Measurements from ENCODE around the gene CHCHD10.

Gene CHCHD10

DNA sequence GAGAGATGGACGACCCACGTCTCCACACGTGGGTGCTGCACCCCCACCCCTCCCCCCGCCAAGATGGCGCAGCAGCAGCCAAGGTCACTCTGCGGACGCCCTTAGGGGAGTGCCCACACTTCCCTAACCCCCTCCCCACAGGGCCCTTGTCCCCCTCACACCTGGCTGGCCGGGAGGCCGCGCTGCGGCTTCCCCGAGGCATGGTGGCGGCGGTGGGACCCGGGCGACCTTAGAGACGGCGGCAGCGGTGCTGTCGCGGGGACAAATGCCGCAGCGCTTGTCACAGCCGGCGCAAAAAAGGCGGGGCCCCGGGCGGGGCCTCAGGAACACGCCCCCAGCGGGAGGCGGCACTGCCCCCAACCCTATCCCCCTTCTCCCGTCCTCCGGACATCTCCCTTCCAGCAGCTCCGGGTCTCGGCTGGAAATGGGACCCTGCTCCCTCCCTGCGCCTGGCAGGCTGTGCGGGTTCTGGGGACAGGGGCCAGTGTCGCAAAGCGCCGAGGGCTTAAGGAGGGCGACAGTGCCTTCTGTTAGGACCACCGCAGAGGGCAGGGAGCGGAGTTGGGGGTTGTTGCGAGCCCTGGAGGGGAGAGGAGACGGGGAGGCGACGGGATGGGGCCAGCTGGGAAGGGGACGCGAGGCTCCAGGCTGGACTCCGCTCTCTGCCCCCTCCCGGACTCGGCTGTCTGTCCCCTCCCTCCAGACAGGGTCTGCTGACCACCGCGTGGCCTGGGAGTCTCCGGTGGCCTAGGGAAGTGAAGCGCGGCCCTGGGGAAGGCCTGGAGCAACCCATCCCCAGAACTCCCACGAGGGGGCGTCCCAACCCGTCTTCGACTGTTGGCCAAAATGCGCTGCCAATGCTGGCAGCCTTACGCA, at the start of gene CHCHD10:
TSS of gene CHCHD10 (minus strand) at position 300 of the 876 bp plus-strand sequence. CDS start at position 202, 98 bp downstream.
- DNase-seq: peak; percentile 73

DNA sequence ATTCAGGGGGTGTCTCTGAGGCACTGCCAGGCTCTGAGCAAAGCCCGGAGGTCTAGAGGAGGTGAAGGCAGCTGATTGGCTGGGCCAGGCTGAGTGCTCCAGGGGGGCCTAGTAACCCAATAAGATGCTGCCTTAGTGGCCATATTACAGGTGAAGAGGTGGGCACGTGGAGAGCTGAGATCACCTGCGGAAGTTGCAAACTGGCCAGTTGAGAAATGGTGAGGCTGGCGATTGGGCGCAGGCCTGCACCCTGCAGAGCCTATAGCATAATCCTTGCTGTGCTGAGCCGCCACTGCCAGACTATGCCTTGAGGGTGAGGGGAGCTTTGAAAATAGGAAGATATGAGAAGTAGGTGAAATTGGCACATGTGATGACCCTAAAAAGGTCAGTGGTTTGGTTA, 49.4 kb upstream of the CHCHD10 start:
- DNase-seq: no peak

DNA sequence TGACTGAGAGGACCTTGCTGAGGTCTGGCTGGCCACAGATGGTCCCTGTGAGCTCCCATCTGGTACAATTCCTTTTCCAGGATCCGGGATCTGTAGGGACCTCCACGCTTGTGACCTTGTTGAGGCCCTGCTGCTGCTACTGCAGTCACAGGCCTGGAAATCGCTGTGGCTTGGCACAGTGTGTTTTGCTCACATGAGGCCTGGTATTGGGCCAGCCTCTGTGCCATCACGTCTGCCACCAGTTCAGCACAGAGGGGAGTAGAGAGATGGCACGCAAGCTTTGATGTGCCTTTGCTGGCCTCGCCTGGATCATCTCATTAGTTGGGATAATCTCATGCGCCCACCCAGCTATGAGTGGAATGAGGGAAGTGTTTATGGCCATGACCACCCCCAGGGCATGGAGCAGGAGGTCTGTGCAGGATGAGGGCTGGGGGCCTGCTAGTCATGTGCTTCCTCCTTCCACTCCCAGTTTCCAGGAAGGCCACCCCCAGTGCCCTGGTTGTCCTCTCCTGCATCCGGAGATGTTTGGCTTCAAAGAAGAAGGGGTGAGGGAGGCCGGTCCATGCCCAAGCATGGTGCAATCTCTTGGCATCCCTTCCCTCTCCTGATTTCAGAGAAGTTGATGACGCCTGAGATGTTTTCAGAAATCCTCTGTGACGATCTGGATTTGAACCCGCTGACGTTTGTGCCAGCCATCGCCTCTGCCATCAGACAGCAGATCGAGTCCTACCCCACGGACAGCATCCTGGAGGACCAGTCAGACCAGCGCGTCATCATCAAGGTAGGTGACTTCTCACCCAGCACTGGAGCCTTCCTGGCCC, 48.6 kb upstream of the CHCHD10 start:
- DNase-seq: no peak

DNA sequence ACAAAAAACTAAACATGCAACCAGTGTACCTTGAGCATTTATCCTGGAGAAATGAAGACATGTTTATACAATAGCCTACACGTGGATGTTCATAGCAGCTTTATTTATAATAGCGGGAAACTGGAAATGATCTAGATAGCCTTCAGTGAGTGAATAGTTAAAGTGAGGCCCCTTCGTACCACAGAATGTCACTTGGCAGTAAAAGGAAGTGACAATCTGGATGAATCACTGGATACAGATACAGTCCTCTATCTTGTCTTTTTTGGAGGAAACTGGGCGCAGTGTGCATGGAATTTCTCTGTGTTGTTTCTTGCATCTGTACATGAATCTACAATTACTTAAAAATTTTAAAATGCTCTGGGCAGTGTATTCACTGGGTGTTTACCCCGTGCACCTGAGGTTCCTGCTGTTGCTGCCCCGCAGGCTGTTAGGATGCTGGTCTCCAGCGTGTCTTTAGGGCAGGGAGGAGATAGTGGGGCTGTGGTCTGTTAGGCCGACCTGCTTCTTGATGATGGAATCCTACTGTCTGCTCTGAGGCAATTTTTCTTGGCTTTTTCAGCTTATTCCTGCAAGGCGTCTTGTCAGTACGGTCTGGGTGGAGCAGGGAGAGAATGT, 47.9 kb upstream of the CHCHD10 start:
- no peak for DNase-seq

DNA sequence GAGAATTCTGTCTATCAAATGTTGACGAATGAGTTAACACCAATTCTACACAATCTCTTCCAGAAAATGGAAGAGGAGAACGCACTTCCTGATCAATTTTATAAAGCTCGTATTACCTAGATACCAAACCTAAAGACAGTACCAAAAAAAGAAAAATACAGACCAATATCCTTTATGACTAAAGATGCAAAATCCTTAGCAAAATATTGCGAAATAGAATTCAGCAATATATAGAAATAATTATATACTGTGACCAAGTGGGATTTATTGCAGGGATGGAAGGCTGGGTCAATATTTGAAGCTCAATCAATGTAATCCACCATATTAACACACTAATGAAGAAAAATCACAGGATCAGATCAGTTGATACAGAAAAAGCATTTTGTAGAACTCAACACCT, 44.6 kb upstream of the CHCHD10 start:
- DNase-seq: no peak

GRCh38 chr22:23806837-23807236, 39.1 kb upstream of the CHCHD10 start:
- no peak for DNase-seq

DNA sequence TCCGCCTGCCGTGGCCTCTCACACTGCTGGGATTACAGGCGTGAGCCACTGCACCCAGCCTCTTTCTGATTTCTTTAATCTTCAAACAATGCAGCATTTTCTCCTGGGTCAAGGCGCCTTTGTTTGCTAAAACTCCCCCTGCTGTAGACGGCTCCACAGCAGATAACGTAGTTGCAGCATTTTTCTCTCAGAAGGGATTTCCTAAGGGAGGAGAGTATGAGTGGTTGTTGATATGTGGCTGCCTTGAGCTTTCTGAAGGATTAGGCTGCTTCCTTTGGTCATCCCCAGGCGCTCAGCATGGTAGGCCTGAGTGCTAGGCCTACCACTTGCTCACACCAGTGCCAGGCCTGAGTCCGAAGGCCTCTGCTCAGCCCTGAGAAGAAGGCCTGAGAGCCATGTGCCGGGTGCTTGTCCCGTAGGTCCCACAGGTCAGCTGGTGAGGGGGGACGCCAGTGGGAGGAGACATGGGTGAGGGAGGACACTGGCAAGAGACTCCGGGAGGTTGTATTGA, 37.1 kb upstream of the CHCHD10 start:
- no peak for DNase-seq

GRCh38 chr22:23803001-23803819, 35.4 kb upstream of the CHCHD10 start:
- no peak for DNase-seq

DNA sequence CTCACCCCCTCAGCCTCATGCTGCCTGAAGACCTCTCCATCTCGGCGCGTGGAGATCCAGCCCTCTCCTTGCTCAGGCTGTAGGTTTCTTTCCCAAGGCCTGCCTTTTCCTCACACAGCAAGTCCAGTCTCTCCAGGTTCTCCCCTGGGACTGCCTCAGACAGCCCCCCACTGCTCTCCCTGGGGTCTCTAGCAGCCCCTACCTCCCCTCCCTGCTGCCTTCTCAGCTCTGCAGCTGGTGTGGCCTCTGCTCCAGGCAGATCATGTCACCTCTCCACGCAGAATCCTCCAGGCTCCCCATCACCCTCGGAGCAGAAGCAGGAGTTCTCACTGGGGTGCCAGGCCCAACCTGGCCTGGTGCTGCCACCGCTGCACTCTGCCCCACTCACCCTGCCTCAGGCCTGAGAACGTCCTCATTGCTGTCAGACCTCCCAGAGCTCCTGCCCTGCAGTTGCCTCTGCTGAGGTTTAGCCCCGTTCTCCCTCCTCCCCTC, 34.2 kb upstream of the CHCHD10 start:
- DNase-seq: no peak

- DNase-seq: no peak
These were observed 33.6 kb upstream of the CHCHD10 start for GRCh38 chr22:23801238-23801821.

DNA sequence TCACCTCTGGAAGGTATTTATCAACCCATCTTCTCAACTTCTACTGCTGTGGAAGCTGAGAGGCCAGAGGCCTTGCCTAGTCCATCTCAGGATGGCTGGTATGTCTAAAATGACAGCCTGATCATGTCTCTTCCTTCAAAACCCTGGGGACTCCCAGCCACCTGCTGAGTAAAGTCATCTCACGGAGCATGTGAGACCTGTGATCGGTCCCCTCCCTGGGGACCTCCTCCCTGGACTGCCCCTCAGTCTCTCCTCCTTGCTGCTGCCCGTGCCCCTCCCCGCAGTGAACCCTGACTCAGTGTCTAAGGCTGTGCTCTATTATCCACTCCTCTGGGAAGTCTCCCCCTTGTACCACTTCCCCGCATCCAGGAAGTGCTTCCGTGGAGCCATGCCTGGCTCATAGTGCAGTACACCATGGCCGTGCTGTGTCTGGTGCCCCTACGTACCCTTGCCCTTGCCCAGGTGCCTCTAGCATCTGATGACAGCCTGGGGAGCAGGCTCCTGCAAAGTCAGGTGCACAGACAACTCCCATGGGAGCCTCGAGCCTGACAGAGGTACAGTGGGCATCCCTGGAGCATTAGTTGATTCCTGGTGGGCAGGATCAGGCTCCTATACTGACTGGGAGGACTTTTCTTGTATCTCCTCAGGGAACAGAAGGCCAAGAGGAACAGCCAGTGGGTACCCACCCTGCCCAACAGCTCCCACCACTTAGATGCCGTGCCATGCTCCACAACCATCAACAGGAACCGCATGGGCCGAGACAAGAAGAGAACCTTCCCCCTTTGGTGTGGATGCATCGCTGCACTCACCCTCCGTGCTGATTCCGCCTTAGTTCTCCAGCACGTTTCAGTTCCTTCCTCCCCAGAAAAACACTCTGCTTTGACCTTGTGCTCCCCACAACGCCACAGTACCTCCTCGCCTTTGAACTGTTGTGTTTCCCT, 32.8 kb upstream of the CHCHD10 start:
- no peak for DNase-seq

GRCh38 chr22:23796461-23796860, 28.7 kb upstream of the CHCHD10 start:
- no peak for DNase-seq

GRCh38 chr22:23793326-23793725, 25.6 kb upstream of the CHCHD10 start:
- no peak for DNase-seq

DNA sequence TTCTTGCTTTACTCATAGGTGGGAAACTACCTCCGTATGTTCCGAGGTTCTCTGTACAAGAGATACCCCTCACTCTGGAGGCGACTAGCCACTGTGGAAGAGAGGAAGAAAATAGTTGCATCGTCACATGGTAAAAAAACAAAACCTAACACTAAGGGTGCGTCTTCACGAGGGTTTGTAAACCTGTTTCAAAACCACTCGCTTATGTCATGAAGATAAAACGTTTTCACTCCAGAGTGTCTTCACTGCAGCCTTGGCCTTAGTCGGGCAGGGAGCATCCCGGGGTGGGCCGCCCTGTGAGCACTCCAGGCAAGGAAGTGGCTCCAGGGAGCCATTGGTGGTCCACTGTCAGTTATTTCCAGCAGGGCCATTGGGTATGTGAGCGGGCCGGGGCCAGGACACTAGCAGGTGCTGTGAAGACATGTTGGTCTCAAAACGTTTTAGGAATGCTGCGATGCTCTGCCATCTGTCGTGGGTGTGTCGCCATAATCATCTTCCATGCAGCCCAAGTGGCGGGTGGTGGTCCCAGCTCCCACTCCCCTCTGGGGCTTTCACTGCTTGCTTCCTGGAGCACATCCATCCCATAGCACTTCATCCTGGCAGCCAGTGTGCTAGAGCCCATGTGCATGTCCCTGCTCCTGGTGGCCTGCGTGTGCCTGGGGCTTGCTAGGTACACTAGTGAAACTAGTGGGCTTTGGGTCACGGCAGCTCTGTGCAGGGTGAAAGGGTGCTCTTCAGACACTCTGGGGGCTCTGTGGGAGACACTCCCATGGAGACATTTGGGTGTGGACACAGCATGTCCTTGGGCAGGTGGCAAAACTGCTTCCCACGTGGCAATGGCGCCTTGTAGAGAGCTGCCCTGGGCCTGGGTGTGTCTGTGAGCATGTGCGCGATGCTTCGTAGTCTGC, 24.2 kb upstream of the CHCHD10 start:
- DNase-seq: no peak

DNA sequence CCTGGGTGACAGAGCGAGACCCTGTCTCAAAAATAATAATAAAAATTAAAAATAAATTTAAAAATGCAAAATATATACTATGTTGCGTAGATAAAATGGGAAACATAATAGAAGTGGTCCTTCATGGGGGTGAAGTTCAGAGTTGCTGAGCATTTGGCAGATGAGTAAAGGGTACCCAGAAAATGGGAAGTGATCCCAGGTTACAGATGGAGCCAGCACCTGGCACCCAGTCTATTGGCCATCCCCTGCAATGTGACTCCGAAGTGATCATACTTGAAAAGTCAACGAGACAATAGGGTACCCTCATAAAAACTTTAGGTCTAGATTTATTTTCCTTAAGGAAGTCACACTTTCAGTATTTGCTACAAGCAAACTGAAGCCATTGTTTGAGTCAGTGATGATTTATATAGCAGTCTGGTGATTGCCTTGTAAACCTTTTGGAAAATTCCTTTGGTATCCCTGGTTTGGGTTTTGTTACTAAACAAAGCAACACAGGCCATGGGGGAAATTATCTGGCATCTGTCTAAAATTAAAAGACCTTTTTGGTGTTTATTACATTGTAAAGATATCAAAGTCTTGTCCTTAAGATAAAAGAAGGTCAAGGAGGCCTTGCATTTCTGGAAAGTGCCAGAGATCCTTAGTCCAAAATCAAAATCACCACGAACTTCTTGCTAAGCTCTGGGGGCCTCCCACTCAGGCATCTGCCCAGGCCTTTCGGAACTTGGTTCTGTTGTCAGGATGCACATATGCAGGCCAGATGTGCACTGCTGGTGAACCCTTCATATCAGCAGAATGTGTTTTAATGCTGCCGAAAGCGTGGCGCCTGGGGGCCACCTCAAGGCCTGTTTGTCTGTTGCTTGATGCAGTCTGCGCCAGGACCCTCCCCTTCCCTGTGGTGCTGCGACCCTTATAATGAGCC, 23.3 kb upstream of the CHCHD10 start:
- DNase-seq: no peak

DNA sequence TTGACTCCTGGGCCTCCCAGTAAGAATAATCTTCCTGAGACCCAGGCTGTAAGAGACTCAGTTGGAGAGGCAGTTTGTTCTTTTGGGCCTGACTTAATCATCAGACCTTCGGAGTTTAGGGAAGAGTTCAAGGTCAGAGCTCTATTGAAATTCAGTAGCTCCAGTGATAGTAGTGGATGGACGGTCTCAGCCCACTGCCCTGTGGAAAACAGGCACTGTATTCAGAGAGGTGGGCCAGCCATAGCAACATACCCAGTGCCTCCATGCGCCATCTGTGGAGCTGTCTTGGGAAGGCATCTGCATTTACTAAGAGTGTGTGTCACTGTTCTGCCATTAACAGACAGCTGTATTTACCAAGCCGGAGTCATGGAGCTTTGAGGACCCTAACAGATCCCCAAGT, 21.9 kb upstream of the CHCHD10 start:
- no peak for DNase-seq

- no peak for DNase-seq
These were observed 21.3 kb upstream of the CHCHD10 start for GRCh38 chr22:23789121-23789520.

DNA sequence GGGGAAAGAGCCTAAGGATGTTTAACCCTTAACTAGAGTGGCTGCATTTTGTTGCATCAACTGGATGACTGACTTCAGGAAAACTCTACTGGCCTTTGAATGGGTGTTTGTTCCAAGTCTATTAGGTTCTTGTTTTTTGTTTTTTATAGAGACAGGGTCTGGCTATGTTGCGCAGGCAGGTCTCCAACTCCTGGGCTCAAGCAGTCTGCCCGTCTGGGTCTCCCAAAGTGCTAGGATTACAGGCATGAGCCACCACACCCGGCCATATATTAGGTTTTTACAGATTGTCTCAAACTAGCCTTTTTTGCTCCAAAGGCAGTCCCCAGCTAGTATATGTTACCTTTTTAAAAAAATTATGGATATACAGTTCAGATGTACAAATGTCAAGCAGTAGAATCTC, 20.1 kb upstream of the CHCHD10 start:
- no peak for DNase-seq

GRCh38 chr22:23787600-23787896, 19.8 kb upstream of the CHCHD10 start:
- DNase-seq: no peak

Measured in SHP77 treated with DMSO at 0.1 percent for 48 hours (cell line).